Measurements from ENCODE around the gene CTDSPL.

Gene CTDSPL

GRCh38 chr3:37932505-37932904 lies 70.8 kb downstream of the CTDSPL start:
- in situ Hi-C loops (cut with MboI; ENCODE audit: low sequenced_read_pairs, unreplicated experiment): no loop called here
- no peak for TF ChIP-seq CTCF (IDR thresholded peaks at IDR 0.05; ENCODE audit: borderline replicate concordance, control extremely low read depth, extremely low read depth, insufficient read depth, missing control alignments)
- DNase-seq (ENCODE audit: low spot score): no peak

- in situ Hi-C loops (cut with MboI; ENCODE audit: low sequenced_read_pairs, unreplicated experiment): no loop called here
- no peak for DNase-seq (ENCODE audit: low spot score)
- TF ChIP-seq CTCF (IDR thresholded peaks at IDR 0.05; ENCODE audit: borderline replicate concordance, control extremely low read depth, extremely low read depth, insufficient read depth, missing control alignments): no peak
Observed at GRCh38 chr3:37934631-37935289, 73.1 kb downstream of the CTDSPL start.

DNA sequence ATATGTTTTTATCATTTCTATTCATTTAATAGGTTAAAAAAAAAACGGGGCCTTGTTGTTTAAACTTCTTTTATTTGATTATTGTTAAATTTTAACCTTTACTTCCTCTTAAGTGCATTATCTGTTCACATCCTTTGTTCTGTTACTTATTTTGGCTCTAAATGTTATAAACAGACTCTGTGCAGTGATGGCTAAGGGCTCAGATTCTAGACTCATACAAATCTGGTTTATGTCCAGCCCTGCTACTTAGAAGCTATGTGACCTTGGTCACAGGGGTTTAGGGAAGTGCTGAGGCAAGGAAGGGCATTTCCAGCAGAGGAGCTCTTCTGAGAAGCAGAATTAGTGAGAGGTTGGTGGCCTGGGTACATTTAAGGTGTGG lies 73.6 kb downstream of the CTDSPL start:
- no peak for DNase-seq (ENCODE audit: low spot score)
- in situ Hi-C loops (cut with MboI; ENCODE audit: low sequenced_read_pairs, unreplicated experiment): no loop called here
- TF ChIP-seq CTCF (IDR thresholded peaks at IDR 0.05; ENCODE audit: borderline replicate concordance, control extremely low read depth, extremely low read depth, insufficient read depth, missing control alignments): no peak

- in situ Hi-C loops (cut with MboI; ENCODE audit: low sequenced_read_pairs, unreplicated experiment): no loop called here
Observed at GRCh38 chr3:37935756-37936666, 74.3 kb downstream of the CTDSPL start.

DNA sequence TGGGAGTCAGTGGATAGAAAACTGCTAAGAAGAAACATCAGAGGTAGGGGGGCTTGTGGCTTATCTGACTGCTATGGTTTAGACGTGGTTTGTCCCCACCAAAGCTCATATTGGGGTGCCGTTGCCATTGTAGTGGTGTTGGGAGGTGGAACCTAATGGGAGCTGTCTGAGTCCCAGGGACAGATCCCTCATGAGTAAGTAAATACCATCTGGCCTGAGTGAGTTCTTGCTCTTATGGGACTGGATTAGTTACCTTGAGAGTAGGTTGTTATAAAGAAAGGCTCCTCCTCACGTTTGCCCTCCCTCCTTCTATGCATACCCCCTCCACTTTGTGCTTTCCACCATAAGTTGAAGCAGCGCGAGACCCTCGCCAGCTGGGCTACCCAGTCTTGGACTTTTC lies 75.5 kb downstream of the CTDSPL start:
- no peak for TF ChIP-seq CTCF (IDR thresholded peaks at IDR 0.05; ENCODE audit: borderline replicate concordance, control extremely low read depth, extremely low read depth, insufficient read depth, missing control alignments)
- in situ Hi-C loops (cut with MboI; ENCODE audit: low sequenced_read_pairs, unreplicated experiment): no loop called here
- no peak for DNase-seq (ENCODE audit: low spot score)

More at GRCh38 chr3:37935756-37936666, 74.3 kb downstream of the CTDSPL start:
- no peak for TF ChIP-seq CTCF (IDR thresholded peaks at IDR 0.05; ENCODE audit: borderline replicate concordance, control extremely low read depth, extremely low read depth, insufficient read depth, missing control alignments)
- no peak for DNase-seq (ENCODE audit: low spot score)

- no peak for TF ChIP-seq CTCF (IDR thresholded peaks at IDR 0.05; ENCODE audit: borderline replicate concordance, control extremely low read depth, extremely low read depth, insufficient read depth, missing control alignments)
- no peak for DNase-seq (ENCODE audit: low spot score)
- in situ Hi-C loops (cut with MboI; ENCODE audit: low sequenced_read_pairs, unreplicated experiment): no loop called here
Observed at GRCh38 chr3:37938011-37938410, 76.3 kb downstream of the CTDSPL start.

All from GM13976 (cell line).